GDM1 (cell line): ENCODE measurements around the gene PIK3R2.
"Not testable (repeated sequence)": the region's sequence is repeated elsewhere in the genome, so short reads cannot be mapped to it uniquely, and the experiment has no call there.

ENCODE experiments used
- DNase-seq: peaks from one replicate; lab custom pipeline; 2025; lab: John Stamatoyannopoulos, UW

Gene PIK3R2

DNA sequence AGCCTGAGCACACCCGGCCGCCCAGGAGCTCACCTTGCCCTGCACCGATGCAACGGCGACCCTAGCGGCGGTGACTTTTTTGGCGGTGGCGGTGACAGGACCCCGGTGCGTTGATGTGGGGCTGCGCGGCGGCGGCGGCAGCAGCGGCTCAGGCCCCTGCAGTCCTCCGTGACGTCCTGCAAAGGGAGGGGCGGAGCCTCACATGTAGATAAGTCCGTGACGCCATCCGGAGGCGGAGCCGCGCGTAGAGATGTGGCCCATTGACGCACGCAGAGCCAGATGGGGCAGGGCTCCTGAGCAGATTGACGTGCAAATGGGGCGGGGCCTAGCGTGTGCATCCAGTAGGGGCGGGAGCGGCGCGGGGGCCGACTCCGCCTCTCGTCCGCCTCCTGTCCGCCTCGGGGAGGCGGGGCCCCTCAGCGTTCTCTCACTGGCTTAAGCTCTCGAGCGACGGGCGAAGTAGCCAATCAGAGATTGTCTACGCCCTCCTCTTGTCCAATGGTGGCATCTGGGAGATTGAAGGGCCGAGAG is 51.0 kb downstream of the PIK3R2 start, which contains the start of gene RAB3A:
TSS of gene RAB3A (minus strand) at position 180 of the 531 bp plus-strand sequence. CDS start 1,302 bp downstream, outside the sequence.
- DNase-seq: peak; percentile 100

DNA sequence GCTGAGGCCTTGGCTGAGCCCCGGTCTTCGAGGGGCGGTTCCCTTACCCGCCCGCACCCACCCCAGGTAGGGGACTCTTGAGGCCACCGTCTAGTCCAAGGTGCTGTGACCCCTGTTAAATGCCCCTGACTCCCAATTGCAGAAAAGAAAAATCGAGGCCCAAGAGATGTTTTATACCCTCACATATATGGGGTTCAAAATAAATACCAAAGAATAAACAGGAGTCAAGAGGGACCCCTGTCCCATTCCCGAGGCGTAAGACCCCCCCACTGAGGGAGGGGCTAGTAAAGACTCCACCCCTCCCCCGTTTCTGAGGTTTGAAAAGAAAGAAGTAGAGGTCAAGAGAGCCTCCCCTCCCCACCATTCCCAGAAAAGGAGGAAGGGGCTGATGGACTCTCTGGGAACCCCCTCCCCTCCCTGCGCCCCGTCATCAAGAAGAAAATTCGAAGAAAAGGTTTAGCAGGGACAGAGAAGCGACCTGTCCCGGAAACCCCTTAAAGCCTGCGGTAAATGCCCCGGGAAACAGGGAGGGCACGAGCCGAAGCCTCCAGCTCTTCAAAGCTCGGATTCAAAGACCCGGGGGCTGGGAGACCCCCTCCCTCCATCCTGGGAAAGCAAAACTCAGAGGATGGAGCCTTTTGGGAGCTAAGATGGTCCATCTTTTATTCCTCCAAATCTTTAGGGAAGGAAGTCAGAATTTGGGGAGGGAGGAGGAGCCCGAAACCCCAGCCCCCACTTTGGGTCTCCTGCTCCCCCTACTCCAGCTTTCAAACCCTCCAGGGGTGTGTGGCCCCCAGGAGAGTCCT is 51.6 kb downstream of the PIK3R2 start:
- peak; percentile 72 for DNase-seq

DNA sequence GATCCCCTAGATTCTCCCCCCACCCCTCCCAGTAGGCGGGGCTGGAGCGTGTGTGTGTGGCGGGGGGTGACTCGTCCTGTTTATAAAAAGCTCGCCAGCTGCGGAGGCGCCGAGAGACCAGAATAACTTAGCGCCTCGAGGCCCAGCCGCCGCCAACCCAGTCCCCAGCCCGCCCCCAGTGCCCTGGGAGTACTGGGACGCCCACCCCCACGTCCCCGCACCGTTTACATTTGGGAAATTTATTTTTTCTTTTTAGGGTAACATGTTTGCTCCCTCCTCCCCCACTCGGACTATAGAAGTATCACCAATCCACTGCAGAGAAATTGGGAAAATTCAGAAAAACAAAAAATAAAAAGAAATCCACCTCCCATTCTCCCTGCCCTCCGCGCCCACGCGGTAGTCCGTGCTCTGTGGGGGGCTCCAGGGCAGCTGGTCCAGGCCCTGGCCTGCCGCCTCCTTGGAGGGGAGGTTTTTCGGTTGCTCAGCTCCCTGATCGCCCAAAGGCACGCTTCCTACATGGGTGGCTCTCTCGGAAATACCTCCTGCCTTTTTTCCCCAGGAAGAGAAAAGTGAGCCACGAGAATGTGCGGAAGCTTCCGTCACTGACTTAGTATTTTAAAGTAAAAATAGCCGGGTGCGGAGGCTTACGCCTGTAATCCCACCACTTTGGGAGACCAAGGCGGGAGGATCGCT is 52.4 kb downstream of the PIK3R2 start:
- DNase-seq: peak; percentile 51

DNA sequence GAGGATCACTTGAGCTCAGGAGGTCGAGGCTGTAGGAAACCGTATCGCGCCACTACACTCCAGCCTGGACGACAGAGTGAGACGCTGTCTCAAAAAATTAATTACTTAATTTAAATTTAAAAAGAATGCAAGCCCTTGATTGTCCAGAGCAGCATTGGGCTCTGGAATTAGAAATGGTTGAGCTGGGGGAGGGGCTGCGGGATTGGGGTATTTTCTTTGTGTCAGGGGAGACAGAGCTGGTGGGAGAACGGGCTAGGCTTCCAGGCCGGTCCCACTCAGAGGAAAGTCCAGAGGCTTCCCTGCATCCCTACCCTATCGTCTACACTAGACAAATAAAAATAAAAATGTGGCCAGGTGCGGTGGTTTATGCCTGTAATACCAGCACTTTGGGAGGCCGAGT is 53.1 kb downstream of the PIK3R2 start:
- no peak for DNase-seq

DNA sequence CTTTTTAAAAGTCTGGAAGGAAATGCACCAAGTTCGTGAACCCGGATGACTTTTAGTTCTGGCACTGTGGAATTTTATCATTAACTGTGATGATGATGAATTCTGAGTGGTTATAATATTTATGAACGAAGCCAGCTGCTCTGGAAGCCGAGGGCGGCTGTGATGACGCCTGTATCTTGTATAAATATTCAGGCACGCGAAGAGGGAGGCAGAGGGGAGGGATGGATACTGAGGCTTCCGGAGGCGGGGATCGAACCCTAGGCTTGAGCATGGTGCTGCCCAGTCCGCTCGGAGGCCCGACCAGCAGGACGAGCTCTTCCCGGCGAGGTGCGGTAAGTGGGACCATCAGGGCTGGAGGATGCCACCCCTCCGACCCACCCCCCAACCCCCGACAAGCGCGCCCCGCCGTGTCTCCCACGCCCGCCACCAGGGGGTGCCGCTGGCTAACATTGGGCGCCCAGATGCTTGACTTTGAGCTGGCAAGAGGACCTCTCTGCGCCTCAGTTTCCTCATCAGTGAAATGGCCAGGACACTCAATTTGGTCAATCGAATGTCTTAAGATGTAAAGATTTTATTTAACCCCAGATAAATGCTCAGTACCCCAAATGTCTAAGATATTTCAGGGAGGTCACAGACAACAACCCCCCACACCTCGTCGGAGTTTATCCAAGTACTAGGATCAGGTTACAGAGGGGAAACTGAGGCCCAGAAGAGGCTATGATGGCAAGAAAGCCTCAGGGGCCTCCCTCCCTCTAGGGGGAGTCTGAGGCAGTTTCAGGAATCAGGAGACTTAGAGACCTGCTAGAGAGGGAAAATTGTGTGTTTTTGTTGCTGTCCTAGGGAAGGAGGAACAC is 55.4 kb downstream of the PIK3R2 start:
- DNase-seq: no peak

DNA sequence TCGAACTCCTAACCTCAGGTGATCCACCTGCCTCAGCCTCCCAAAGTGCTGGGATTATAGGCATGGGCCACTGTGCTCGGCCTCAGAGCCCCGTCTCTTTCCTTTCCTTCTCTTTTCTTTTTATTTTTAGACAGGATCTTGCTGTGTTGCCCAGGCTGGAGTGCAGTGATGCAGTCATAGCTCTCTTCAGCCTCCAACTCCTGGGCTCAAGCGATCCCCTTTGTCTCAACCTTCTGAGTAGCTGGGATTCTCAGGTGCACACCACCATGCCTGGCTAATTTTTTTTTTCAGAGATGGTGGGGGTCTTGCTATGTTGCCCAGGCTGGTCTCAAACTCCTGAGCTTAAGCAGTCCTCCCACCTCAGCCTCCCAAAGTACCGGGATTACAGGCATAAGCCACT is 56.9 kb downstream of the PIK3R2 start:
- not testable (repeated sequence) for DNase-seq

DNA sequence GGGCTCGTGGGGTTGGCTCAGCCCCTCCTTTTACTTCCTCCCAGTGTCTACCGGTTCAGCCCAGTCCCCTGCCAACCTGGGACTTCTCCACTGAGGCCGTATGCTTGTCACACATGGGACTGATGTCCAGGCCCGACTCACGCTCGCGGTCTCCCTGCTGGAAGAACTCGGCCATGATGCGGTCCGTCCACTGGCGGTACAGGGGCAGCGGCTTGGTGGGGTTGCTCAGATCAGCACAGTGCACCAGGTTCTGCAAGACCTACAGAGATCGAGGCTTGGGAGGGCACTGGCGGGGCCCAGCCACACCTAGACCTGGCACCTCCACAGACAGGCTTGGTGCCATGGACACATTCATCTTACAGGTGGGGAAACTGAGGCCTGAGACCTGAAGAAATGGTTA is 58.7 kb downstream of the PIK3R2 start:
- no peak for DNase-seq

DNA sequence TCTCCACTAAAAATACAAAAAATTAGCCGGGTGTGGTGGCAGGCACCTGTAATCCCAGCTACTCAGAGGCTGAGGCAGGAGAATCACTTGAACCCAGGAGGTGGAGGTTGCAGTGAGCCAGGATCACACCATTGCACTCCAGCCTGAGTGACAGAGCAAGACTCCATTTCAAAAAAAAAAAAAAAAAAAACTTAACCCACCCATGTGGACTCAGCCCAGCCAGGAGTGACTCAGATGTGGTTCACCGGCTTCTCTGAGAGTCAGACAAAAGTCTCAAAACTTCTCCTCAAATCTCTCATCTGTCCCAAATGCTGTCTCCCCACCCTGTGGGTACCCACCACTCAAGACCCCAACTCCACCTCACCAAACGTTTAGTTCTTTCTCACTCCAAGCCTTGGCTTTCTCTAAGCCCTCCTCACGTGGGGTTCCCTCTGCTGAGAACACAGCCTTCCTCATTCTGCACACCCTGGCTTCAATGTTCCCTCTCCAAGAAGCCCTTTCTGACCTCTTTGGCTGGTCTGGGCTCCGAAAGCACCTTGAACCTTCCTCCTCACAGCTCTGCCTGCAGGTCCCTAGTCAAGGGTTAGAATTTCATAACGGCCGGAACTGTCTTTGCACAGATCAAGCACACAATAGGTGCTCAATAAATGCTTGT is 61.9 kb downstream of the PIK3R2 start:
- DNase-seq: no peak

DNA sequence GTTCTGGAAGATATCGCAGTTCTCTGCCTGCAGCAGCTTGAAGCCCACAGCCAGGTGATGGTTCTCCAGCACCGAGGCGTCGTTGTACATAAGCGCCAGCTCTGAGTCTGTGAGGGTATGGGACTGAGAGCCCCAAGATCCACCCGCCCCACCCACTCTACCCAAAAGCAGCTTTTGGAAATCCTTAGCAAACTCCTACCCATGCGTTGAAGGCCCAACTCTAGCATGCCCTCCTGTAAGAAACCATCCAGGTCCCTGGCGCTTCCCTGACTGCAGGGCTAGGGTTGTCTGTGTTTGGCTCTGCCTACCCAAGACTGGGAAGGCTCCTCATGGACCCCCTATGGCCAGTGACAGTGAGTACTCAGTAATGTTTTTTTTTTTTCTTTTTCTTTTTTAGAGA is 63.8 kb downstream of the PIK3R2 start:
- no peak for DNase-seq

DNA sequence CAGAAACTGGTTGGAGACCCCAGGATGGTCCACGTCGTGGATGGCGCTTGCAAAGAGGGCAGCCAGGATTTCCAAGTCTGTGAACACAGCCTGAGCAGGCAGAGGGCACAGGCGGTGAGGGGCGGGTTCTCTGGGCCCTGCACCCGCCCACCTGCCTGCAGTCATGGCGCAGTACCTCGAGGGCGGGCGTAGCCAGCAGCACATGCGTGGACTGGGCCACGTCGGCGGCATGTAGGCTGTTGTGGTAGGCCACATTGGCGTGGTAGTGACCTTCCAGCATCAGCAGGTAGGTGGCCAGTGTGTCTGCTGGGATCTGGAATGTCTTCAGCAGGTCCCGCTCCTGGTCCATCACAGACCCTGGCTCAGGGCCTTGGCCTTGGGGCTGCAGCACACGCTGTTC is 65.2 kb downstream of the PIK3R2 start:
- DNase-seq: no peak

DNA sequence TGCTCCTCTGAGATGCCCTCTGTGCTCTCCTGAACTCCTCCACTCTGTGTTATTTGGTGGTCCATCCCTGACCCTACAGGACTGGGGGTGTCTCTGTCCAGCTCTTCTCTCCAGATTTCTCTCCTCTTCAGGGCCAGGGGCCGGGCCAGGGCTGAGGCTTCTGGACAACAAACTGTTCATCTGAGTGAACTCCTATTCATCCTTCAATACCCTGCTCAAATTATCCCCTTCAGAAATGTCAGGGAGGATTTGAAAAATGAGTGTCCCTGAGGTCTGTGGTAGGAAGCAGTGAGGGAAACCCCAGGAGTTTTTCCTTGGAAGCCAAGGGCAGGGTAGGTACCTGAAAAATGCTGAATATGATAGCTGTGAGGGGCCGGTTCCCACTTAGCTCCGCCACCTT is 65.6 kb downstream of the PIK3R2 start:
- no peak for DNase-seq
